ENCODE measurements around the gene MRPL22.
"Not testable (repeated sequence)": the region's sequence is repeated elsewhere in the genome, so short reads cannot be mapped to it uniquely, and the experiment has no call there.

GRCh38 chr5:154939387-154939786, 1.5 kb upstream of the MRPL22 start:
- not testable (repeated sequence) for TF ChIP-seq POLR2AphosphoS5 (IDR thresholded peaks at IDR 0.05; ENCODE audit: low read depth, low read length); TAF1 (IDR thresholded peaks at IDR 0.05; ENCODE audit: borderline replicate concordance, low read depth, low read length); POLR2A (IDR thresholded peaks at IDR 0.05; ENCODE audit: low read depth, low read length)

Measured in GM12892 (cell line).